Stimulated activated CD8-positive, alpha-beta memory T cell treated with anti-CD3 and anti-CD28 coated beads, Interleukin-7, amount 100 ng/mL, for 24 hours (primary cell): ENCODE results near the gene MAF.

ENCODE experiments used
- DNase-seq: peaks from one replicate; pipeline ENCODE4 v3.0.0-alpha.2; 2020; ENCODE audit warnings: low read depth

The MAF gene

GRCh38 chr16:79612207-79612606, 11.7 kb upstream of the MAF start:
- DNase-seq: no peak

DNA sequence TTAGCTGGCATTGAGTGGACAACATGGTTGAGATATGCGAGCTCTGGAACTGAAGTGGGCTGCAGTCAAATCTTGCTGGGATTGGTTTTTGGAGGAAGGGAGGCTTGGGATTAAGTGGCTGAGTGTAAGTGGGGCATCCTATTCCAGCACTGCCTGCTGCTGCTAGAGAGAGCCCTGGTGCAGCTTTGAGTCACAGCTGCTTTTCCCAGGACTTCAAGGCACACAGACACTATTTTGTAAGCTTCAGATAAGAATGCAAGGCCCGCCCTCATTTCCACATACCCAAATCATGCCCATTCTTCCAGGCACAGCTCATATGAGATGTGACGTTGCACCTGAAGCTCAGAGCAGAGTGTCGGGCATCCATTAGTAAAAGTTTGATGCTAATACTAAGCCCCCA, 10.2 kb upstream of the MAF start:
- no peak for DNase-seq

DNA sequence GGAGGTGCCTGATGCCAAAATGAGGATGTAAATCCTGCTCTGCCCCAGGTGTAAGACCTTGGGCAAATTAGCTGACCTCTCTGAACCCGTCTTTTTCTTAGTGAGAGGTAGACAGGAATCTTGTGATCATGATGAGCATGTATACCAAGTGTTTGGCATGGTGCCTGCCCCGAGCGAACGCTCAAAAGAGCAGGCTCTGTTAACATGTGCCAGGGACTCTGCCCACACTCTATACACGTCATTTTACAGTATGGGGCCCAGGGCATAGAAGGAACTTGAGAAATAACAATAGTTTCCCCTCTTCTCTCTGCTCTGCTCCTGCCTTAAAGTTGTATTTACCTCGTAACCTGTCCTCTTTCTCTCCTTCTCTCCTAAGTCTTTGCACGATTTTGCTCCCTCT, 9.3 kb upstream of the MAF start:
- no peak for DNase-seq

- no peak for DNase-seq
Observed at GRCh38 chr16:79608976-79609375, 8.4 kb upstream of the MAF start.

GRCh38 chr16:79607587-79607986, 7.0 kb upstream of the MAF start:
- no peak for DNase-seq

DNA sequence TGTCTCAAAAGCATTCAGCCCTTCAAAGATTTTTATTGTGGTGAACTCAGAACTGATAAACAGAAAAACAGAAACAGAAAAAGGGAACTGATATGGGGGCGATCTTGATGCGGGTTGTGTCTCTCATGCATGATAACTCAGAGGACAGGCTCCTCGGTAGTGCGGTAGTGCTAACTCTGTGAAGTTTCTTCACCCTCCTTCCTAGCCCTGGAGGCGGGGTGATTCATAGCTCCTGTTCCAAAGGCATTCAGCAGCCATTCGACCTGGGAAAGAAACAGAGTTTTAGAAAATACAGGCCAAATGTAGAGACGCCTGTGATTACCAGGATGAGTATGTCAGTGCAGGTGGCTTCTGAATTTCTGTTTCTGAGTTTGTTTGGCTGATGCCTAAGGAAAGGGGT, 5.5 kb upstream of the MAF start:
- no peak for DNase-seq

DNA sequence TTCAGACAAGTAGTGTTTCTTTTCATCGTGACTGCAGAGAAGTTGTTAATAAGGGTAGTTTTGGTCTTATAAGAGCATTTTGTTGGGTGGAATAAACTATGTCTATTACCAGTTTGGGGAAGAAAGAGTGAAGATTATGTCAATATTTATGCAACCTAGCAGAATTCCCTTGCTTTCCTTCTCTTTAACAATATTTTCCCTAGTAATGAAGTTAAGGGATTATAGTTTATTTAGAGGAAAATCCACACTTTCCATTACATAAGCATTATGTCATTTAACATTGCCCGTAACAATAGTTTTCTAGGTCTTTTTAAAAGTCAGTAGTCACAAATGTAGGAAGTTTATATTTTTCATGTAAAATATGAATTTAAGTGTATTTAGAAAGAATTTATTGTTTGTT, 2.5 kb upstream of the MAF start:
- no peak for DNase-seq

DNA sequence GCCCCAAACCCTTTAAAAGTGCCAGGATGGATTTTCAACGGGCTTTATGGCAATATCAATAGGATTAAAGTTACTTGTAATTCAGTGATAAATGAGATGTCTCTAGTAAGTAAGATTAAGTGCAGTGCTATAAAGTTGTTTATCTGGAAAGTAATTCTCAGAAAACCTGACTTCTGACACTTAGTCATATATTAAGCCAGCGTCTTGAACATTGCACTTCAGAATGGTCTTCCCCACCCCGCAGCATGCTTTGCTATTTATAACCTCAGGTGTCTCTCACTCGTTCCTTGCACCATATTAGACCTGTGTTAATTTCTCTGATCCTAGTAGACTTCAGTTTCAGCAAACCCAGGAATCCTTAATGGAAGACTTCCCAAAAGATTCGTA, 2.1 kb upstream of the MAF start:
- no peak for DNase-seq

GRCh38 chr16:79601931-79602627, 1.5 kb upstream of the MAF start:
- DNase-seq: peak; percentile 76

- DNase-seq: no peak
Observed at GRCh38 chr16:79601092-79601930, 774 bp upstream of the MAF start.

- DNase-seq: no peak
Observed at GRCh38 chr16:79599837-79600637, 500 bp downstream of the MAF start.

DNA sequence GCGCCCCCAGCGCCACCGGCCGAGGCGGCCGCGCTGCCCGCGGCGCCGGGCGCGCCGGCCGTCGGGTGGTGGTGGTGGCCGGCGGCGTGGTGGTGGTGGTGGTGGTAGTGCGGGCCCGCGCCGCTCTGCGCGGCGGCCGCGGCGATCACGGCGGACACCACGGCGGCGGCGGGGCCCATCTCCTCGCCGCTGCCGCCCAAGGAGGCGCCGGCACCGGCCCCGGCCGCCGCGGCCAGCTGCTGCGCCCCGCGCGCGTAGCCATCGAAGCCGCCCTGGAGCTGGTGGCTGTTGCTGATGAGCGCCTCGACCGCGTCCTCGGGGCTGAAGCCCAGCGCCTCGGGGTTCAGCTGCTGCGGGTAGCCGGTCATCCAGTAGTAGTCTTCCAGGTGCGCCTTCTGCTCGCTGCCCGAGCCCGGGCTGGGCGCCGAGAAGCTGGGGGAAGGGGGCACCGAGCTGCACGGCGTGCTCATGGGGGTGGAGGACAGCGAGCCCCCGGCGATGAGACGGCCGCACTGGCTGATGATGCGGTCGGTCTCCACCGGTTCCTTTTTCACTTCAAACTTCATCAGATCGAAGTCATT, 1.2 kb downstream of the MAF start:
- no peak for DNase-seq

DNA sequence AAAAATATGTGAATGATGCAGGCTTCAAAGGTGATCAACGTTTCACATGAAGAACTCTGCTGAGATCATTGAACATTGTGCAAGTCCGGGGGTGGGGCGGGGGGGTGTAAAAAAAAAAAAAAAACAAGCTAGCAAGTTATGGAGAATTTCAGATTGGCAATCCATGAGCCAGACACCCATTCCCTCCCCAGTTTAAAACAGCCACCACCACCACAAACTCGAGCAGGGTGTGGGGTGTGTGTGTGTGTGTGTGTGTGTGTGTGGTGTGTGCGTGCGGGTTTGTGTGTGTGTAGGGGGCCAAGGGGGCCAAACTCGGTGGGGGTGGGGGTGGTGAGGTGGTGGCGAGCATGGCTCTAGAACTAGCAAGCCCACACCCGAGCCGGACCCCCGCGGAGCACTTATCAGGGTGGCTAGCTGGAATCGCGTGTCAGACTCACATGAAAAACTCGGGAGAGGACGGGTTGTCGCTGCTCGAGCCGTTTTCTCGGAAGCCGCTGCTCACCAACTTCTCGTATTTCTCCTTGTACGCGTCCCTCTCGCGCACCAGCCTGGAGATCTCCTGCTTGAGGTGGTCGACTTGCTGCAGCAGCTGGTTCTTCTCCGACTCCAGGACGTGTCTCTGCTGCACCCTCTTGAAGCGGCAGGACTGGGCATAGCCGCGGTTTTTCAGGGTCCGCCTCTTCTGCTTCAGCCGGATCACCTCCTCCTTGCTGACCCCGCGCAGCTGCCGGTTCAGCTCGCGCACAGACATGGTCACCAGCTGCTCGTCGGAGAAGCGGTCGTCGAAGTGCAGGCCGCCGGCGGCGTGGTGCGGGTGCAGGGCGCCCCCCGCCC, 2.0 kb downstream of the MAF start:
- DNase-seq: no peak

- no peak for DNase-seq
Observed at GRCh38 chr16:79598063-79598347, 2.5 kb downstream of the MAF start.

DNA sequence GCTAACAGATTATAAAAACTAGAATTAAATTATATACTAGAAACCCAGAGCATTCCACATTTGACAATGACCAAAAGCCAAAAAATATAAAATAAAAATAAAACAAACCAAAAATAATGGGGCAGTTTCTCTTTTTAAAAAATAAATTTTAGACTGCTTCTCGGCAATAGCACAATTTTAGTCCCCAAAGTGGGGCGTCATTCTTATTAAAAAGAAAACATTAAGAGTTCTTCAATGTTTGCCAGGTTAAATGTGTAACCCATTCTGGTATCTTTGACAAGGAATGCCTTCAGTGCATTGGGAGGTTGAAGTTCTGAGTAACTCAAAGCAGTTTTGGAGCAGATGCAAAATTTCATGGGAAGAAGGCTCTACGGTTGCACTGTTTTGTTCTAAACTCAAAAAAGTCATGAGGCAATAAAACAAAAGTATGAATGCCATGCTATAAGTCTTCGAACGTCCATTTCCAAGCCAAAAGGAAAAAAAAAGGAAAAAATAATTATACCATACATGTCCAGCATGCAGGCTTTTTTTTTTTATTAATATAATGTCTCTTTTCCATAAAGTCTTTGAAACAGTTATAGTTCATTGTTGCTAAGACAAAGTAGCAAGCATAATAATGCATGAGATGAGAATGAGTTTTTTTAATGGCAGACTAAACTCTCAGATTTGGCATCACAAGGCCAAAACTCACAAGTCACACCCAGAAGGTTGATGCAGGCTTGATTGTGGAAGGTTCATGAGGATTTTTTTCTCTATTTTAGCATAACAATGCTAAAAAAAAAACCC, 3.1 kb downstream of the MAF start:
- no peak for DNase-seq

GRCh38 chr16:79595931-79596450, 4.5 kb downstream of the MAF start:
- no peak for DNase-seq

DNA sequence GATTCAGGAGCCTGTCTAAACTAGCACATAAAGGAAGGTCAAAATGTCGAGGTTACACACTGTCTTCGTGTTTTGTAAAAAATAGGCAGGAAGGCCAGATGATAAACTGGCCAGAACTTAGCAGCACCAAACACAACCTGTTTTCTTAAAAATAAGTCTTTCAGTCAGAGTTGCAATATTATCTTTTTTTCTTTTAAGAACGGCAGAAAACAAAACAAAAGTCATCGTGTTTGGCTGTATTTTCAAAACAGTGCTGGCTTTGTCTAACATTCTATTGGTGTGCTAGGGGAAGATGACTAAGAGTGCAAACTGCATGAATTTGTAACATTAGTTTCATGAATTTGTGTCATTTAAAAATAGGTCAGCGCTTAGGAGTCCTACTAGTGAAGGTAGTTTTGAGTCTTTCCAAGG, 5.3 kb downstream of the MAF start:
- no peak for DNase-seq

DNA sequence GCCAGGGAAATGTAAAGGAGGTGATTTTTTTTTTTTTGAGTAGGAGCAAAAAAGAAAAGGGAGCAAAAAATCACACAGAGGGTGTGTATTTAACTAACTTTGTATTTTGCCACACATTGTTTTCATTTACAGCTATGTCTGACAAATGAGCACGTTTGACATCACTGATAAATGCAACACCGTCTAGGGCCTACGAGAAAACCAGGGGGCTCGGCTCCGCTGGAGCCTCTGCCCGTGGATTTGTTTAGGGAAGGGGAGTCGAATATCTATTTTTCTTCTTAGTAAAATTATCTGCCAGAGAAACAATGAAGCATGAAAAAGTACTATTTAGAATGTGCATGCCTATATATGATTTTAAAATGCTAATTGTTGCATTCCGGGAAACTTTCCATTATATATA, 6.8 kb downstream of the MAF start:
- no peak for DNase-seq

DNA sequence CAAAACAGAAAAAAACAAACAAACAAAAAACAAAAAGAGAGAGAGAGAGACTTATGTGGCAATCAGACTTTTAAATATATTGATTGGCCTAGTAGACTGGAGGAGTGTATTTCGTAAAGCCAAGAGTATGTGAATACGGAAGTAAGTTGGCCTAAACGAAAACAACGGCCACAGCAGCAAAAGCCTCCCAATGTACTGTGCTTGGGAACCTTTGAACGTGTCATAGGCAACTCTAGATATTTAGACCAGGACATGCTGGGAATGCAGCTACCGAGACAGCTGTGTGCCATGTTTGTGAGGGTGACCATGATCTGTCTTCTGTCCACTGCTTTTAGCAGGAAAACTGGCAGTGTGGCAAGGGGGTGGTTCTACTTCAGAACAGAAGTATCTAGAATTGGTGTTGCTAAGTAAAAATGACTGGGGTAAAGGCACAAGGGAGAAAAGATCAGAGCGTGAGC, 7.4 kb downstream of the MAF start:
- no peak for DNase-seq

DNA sequence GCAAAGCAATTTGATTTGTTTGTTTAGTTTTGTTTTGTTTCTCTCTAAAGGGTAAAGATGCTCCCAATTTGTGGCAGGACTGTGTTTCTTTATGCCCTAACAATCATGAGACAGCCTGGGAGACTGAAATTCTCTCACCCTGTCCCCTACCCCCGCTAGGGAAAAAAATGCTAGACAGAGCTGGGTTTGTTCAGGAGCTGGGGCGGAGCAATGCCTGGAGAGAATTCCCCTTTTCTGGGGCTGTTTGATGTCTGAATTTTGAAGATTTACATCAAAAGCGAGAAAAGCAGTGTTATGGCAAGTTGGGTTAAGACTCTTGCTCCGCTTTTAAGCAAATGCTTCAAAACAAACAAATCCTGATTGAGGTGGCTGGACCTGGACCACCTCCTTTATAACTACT, 8.4 kb downstream of the MAF start:
- no peak for DNase-seq
